Kidney tubule cell (primary cell): ENCODE results near the gene FKBP15.
A peak's percentile ranks its signal among the peaks of the same experiment; 100 is the strongest.
"Not testable (repeated sequence)": the region's sequence is repeated elsewhere in the genome, so short reads cannot be mapped to it uniquely, and the experiment has no call there.

ENCODE experiments used
- DNase-seq: peaks from one replicate; pipeline ENCODE4 v3.0.0-alpha.2; 2018; ENCODE audit warnings: low spot score

FKBP15 gene

GRCh38 chr9:113235701-113236255 is 14.7 kb upstream of the FKBP15 start:
- not testable (repeated sequence) for DNase-seq

GRCh38 chr9:113231701-113232100 is 10.6 kb upstream of the FKBP15 start:
- DNase-seq = no peak

- no peak for DNase-seq
Measured at GRCh38 chr9:113228130-113228665, 7.1 kb upstream of the FKBP15 start.

GRCh38 chr9:113227436-113227835 is 6.4 kb upstream of the FKBP15 start:
- no peak for DNase-seq

- DNase-seq = no peak
Measured at GRCh38 chr9:113223963-113224362, 2.9 kb upstream of the FKBP15 start.

GRCh38 chr9:113222482-113222841 is 1.4 kb upstream of the FKBP15 start:
- peak; percentile 16 for DNase-seq

GRCh38 chr9:113221800-113222481 is 864 bp upstream of the FKBP15 start:
- peak; percentile 33 for DNase-seq

- DNase-seq = peak; percentile 21
Measured at GRCh38 chr9:113220467-113221002, 542 bp downstream of the FKBP15 start.

- DNase-seq = peak; percentile 73
Measured at GRCh38 chr9:113219969-113220368, 1.1 kb downstream of the FKBP15 start.

GRCh38 chr9:113219186-113219936 is 1.7 kb downstream of the FKBP15 start:
- DNase-seq = no peak

- DNase-seq = no peak
Measured at GRCh38 chr9:113216406-113216805, 4.7 kb downstream of the FKBP15 start.

GRCh38 chr9:113215132-113215531 is 5.9 kb downstream of the FKBP15 start:
- DNase-seq = peak; percentile 61

- DNase-seq = no peak
Measured at GRCh38 chr9:113210815-113211214, 10.3 kb downstream of the FKBP15 start.

GRCh38 chr9:113205861-113206260 is 15.2 kb downstream of the FKBP15 start:
- DNase-seq = no peak

- no peak for DNase-seq
Measured at GRCh38 chr9:113205432-113205831, 15.6 kb downstream of the FKBP15 start.

- no peak for DNase-seq
Measured at GRCh38 chr9:113199683-113200329, 21.3 kb downstream of the FKBP15 start.

- DNase-seq = no peak
Measured at GRCh38 chr9:113192455-113192854, 28.6 kb downstream of the FKBP15 start.

GRCh38 chr9:113187929-113188595 is 33.0 kb downstream of the FKBP15 start:
- DNase-seq = peak; percentile 90

- DNase-seq = no peak
Measured at GRCh38 chr9:113186137-113186755, 34.8 kb downstream of the FKBP15 start.

- DNase-seq = no peak
Measured at GRCh38 chr9:113185271-113185670, 35.8 kb downstream of the FKBP15 start.

- peak; percentile 41 for DNase-seq
Measured at GRCh38 chr9:113184539-113184938, 36.5 kb downstream of the FKBP15 start.
